ENCODE data around the gene SLC35F3.

Gene SLC35F3

DNA sequence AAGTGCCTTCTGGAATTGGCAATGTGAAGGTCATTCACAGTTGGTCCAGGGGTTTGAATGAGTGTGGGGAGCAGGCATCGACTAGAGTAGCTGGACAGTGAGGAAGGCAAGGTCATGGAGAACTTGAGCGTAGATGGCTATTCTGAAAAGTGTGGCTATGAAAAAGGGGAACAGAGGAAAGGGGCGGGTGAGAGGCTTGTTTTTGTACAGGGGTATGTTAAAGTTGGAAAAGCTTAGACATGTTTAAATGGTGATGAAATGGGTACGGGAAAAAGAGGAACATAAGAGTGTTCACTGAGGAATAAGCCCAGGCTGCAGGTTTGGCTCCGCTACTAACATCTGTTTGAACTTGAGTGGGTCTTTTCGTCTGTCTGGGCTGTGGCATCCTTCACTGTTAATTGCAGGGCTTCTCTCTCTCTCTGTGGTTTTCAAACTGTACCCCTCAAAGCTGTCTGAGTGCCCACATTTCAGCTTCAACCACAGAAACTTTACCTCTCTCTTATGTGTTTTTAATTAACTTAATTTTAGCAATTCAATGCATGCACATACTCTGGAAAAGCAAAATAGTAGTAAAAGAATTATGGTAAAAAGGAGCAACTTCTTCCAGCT lies 398.0 kb downstream of the SLC35F3 start:
- no peak for TF ChIP-seq CEBPB (IDR thresholded peaks at IDR 0.05)
- no peak for TF ChIP-seq NFIC (IDR thresholded peaks at IDR 0.05)
- TF ChIP-seq, protein P1, sequence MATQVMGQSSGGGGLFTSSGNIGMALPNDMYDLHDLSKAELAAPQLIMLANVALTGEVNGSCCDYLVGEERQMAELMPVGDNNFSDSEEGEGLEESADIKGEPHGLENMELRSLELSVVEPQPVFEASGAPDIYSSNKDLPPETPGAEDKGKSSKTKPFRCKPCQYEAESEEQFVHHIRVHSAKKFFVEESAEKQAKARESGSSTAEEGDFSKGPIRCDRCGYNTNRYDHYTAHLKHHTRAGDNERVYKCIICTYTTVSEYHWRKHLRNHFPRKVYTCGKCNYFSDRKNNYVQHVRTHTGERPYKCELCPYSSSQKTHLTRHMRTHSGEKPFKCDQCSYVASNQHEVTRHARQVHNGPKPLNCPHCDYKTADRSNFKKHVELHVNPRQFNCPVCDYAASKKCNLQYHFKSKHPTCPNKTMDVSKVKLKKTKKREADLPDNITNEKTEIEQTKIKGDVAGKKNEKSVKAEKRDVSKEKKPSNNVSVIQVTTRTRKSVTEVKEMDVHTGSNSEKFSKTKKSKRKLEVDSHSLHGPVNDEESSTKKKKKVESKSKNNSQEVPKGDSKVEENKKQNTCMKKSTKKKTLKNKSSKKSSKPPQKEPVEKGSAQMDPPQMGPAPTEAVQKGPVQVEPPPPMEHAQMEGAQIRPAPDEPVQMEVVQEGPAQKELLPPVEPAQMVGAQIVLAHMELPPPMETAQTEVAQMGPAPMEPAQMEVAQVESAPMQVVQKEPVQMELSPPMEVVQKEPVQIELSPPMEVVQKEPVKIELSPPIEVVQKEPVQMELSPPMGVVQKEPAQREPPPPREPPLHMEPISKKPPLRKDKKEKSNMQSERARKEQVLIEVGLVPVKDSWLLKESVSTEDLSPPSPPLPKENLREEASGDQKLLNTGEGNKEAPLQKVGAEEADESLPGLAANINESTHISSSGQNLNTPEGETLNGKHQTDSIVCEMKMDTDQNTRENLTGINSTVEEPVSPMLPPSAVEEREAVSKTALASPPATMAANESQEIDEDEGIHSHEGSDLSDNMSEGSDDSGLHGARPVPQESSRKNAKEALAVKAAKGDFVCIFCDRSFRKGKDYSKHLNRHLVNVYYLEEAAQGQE (IDR thresholded peaks at IDR 0.05; ENCODE audit: low read depth) = no peak
- no peak for TF ChIP-seq EGR1 (IDR thresholded peaks at IDR 0.05)
- no peak for TF ChIP-seq TCF12 (IDR thresholded peaks at IDR 0.05; ENCODE audit: low read depth)
- TF ChIP-seq TEAD4 (IDR thresholded peaks at IDR 0.05) = no peak
- TF ChIP-seq ZBTB7A (IDR thresholded peaks at IDR 0.05; ENCODE audit: low read depth) = no peak
- TF ChIP-seq EP300 (IDR thresholded peaks at IDR 0.05; ENCODE audit: borderline replicate concordance) = no peak
- TF ChIP-seq CREB1 (IDR thresholded peaks at IDR 0.05; ENCODE audit: low read depth) = no peak

DNA sequence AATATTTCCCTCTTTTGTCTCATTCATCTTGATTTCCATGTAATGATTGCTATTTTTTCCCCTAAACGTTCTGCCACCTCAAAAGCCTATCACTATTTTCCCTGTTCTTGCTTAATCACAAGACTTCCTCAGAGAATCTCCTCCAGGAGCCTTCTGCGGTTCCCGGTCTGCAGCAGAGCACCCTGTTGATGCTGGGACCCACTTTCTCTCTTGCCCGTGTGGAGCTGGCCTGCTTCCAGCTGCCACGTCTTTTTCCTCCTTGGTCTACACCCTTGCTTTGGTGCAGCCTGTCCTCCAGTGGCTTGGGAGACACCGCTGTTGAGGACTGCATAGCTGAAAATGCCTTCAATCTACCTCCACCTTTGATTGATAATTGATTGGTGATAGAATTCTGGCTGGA lies 398.8 kb downstream of the SLC35F3 start:
- no peak for TF ChIP-seq CEBPB (IDR thresholded peaks at IDR 0.05)
- TF ChIP-seq TEAD4 (IDR thresholded peaks at IDR 0.05) = no peak
- TF ChIP-seq, protein P1 (IDR thresholded peaks at IDR 0.05; ENCODE audit: low read depth) = no peak
- no peak for TF ChIP-seq TAF1 (IDR thresholded peaks at IDR 0.05; ENCODE audit: low read depth)
- no peak for TF ChIP-seq EP300 (IDR thresholded peaks at IDR 0.05; ENCODE audit: borderline replicate concordance)
- no peak for TF ChIP-seq CREB1 (IDR thresholded peaks at IDR 0.05; ENCODE audit: low read depth)
- no peak for TF ChIP-seq ZBTB7A (IDR thresholded peaks at IDR 0.05; ENCODE audit: low read depth)
- no peak for TF ChIP-seq EGR1 (IDR thresholded peaks at IDR 0.05)
- TF ChIP-seq, protein P2, sequence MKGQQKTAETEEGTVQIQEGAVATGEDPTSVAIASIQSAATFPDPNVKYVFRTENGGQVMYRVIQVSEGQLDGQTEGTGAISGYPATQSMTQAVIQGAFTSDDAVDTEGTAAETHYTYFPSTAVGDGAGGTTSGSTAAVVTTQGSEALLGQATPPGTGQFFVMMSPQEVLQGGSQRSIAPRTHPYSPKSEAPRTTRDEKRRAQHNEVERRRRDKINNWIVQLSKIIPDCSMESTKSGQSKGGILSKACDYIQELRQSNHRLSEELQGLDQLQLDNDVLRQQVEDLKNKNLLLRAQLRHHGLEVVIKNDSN (IDR thresholded peaks at IDR 0.05) = no peak
- TF ChIP-seq TCF12 (IDR thresholded peaks at IDR 0.05; ENCODE audit: low read depth) = no peak
- no peak for TF ChIP-seq NFIC (IDR thresholded peaks at IDR 0.05)
- no peak for TF ChIP-seq RAD21 (IDR thresholded peaks at IDR 0.05; ENCODE audit: low read depth)
- TF ChIP-seq, protein P3, sequence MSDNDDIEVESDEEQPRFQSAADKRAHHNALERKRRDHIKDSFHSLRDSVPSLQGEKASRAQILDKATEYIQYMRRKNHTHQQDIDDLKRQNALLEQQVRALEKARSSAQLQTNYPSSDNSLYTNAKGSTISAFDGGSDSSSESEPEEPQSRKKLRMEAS (IDR thresholded peaks at IDR 0.05) = no peak
- TF ChIP-seq FOXM1 (IDR thresholded peaks at IDR 0.05; ENCODE audit: borderline replicate concordance, low read depth) = no peak
- no peak for TF ChIP-seq YY1 (IDR thresholded peaks at IDR 0.05; ENCODE audit: low read depth)

DNA sequence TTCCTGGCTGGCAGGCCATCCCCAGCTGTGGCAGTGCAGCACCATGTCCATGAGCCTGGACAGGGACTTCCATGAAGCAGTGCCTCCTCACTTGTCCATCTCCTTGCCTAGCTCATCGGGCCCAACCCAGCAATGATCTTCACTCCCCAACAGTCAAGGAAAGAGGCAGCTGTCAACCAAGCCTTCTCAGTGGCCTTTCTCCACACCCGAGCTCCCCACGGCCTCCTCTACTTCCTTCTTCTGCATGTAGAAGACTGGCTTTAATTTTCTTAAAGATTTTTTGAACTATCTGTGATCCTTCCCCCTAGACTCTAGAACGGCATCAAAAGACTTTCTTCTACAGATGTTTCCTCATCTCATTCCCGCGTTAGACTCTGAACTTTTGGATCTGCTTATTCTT lies 403.2 kb downstream of the SLC35F3 start:
- no peak for TF ChIP-seq EP300 (IDR thresholded peaks at IDR 0.05; ENCODE audit: borderline replicate concordance)
- TF ChIP-seq CEBPB (IDR thresholded peaks at IDR 0.05) = no peak
- no peak for TF ChIP-seq FOXM1 (IDR thresholded peaks at IDR 0.05; ENCODE audit: borderline replicate concordance, low read depth)
- no peak for TF ChIP-seq TEAD4 (IDR thresholded peaks at IDR 0.05)
- TF ChIP-seq TAF1 (IDR thresholded peaks at IDR 0.05; ENCODE audit: low read depth) = no peak
- TF ChIP-seq EGR1 (IDR thresholded peaks at IDR 0.05) = no peak
- TF ChIP-seq ZBTB7A (IDR thresholded peaks at IDR 0.05; ENCODE audit: low read depth) = no peak
- TF ChIP-seq YY1 (IDR thresholded peaks at IDR 0.05; ENCODE audit: low read depth) = no peak
- TF ChIP-seq NFIC (IDR thresholded peaks at IDR 0.05) = no peak
- TF ChIP-seq, protein P1 (IDR thresholded peaks at IDR 0.05; ENCODE audit: low read depth) = no peak
- TF ChIP-seq TCF12 (IDR thresholded peaks at IDR 0.05; ENCODE audit: low read depth) = no peak
- TF ChIP-seq, protein P3 (IDR thresholded peaks at IDR 0.05) = no peak
- no peak for TF ChIP-seq CREB1 (IDR thresholded peaks at IDR 0.05; ENCODE audit: low read depth)
- TF ChIP-seq, protein P2 (IDR thresholded peaks at IDR 0.05) = no peak
- no peak for TF ChIP-seq RAD21 (IDR thresholded peaks at IDR 0.05; ENCODE audit: low read depth)

DNA sequence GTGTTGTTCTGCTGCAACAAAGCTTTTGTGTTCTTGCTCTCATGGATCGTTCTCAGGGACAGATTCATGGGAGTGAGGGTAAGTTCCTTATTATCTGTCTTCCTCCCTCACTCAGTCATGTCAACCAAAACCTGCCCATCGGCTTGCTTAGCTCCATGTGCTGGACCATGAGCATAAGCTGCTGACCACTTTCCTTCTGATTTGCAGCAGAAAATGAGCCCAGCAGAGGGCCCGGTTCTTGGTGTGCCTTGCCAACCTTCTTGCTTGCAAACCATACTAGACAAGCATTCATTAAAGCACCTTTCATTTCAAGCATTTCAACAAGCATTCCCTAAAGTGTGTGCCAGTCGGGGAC lies 404.7 kb downstream of the SLC35F3 start:
- TF ChIP-seq, protein P2 (IDR thresholded peaks at IDR 0.05) = no peak
- no peak for TF ChIP-seq FOXM1 (IDR thresholded peaks at IDR 0.05; ENCODE audit: borderline replicate concordance, low read depth)
- TF ChIP-seq, protein P3 (IDR thresholded peaks at IDR 0.05) = no peak
- no peak for TF ChIP-seq ZBTB7A (IDR thresholded peaks at IDR 0.05; ENCODE audit: low read depth)
- no peak for TF ChIP-seq EP300 (IDR thresholded peaks at IDR 0.05; ENCODE audit: borderline replicate concordance)
- TF ChIP-seq YY1 (IDR thresholded peaks at IDR 0.05; ENCODE audit: low read depth) = no peak
- TF ChIP-seq NFIC (IDR thresholded peaks at IDR 0.05) = no peak
- no peak for TF ChIP-seq EGR1 (IDR thresholded peaks at IDR 0.05)
- no peak for TF ChIP-seq CEBPB (IDR thresholded peaks at IDR 0.05)
- no peak for TF ChIP-seq TEAD4 (IDR thresholded peaks at IDR 0.05)
- no peak for TF ChIP-seq CREB1 (IDR thresholded peaks at IDR 0.05; ENCODE audit: low read depth)
- no peak for TF ChIP-seq TCF12 (IDR thresholded peaks at IDR 0.05; ENCODE audit: low read depth)

All from Ishikawa (cell line).